ENCODE results near the gene MGMT. TPM values are rescaled to one million over a fixed set of nuclear protein-coding genes. Genes with fewer than 3 reads are reported as not detected.

The MGMT gene
- total and polyA plus RNA-seq, 9 of the 15 experiments (the other 6 are each of a cell fraction or from before 2014, with no cell fraction given), result 0.03 to 0.29 (median 0.11) TPM; not detected in 4

- in situ Hi-C loops (cut with MboI) (no loop called here), intact Hi-C loops (cut with micrococcal nuclease) (no loop called here)
- POLR2A ChIA-PET, result no interaction called here
Measured at GRCh38 chr10:129607607-129608109, 140.6 kb downstream of the MGMT start.

More at GRCh38 chr10:129607607-129608109, 140.6 kb downstream of the MGMT start:
- ATAC-seq (no peak), FAIRE-seq (no peak), DNase-seq (ENCODE audit: extremely low read depth in 1 of 4, low spot score in 3 of 4) (no peak)
- no peak overlapping the region for H3K9ac ChIP-seq (ENCODE audit: insufficient read depth in 1 of 2, low read depth in 2 of 2, low read length in 2 of 2)
- H3K4me2 ChIP-seq (ENCODE audit: insufficient read depth, low read length), result no peak overlapping the region
- no peak for TF ChIP-seq STAT5A (IDR thresholded peaks at IDR 0.05; ENCODE audit: borderline replicate concordance, low read length)
- TF ChIP-seq MITF (IDR thresholded peaks at IDR 0.05), result no peak
- TF ChIP-seq CCNT2 (IDR thresholded peaks at IDR 0.05; ENCODE audit: borderline replicate concordance, extremely low read depth, insufficient read length, low read depth, low read length), result no peak
- no peak for TF ChIP-seq ZBTB12 (CRISPR knock-in tag; IDR thresholded peaks at IDR 0.05)
- no peak for TF ChIP-seq ZNF717 (CRISPR knock-in tag; IDR thresholded peaks at IDR 0.05)
- no peak for TF ChIP-seq POLR2B (IDR thresholded peaks at IDR 0.05; ENCODE audit: low read depth, partially characterized antibody)
- no peak for TF ChIP-seq POLR3G (IDR thresholded peaks at IDR 0.05; ENCODE audit: extremely low read depth, insufficient read length, insufficient replicate concordance)
- no peaks in the 10 kb centered on the region for H3K36me3 ChIP-seq (ENCODE audit: control insufficient read depth, insufficient read depth, low read length)
- H3K9me1 ChIP-seq (ENCODE audit: control insufficient read depth, insufficient read depth, low read length), result no peaks in the 10 kb centered on the region
- peaks cover 0 to 6% of the 10 kb centered on the region in 2 experiments; a peak in 2 of 5 replicates for H3K27me3 ChIP-seq (ENCODE audit: control insufficient read depth in 2 of 2, insufficient read depth in 2 of 2, low read length in 2 of 2)
- under 1% methylated on average over 7 of the region's 8 CpGs for whole genome bisulfite sequencing (ENCODE audit: insufficient coverage, low coverage, missing lambda C conversion rate)
- no peak overlapping the region for H2AFZ ChIP-seq (ENCODE audit: low read depth, low read length)
- H4K20me1 ChIP-seq (replicated peaks; ENCODE audit: control insufficient read depth, insufficient read depth, low read length), result no peaks in the 10 kb centered on the region
- BruUV-seq (replicated peaks), result no TSS peak
- no peaks in the 10 kb centered on the region for H3K9me3 ChIP-seq (replicated peaks; ENCODE audit: control insufficient read depth, insufficient read depth, low read depth, low read length)
- no peak overlapping the region for H3K4me3 ChIP-seq
- H3K79me2 ChIP-seq (ENCODE audit: control insufficient read depth, insufficient read depth, low read length), result no peaks in the 10 kb centered on the region
- CTCF ChIA-PET (ENCODE audit: low intra/inter-chr PET ratio), result no interaction called here
- H3K27ac ChIP-seq (ENCODE audit: extremely low read depth, low read depth, low read length), result no peak overlapping the region
- no peaks in the 10 kb centered on the region for H3K4me1 ChIP-seq (replicated peaks in 1 of 2; ENCODE audit: control insufficient read depth in 2 of 2, insufficient read depth in 2 of 2, low read length in 2 of 2)

Data from K562 (cell line).